ENCODE measurements around the gene ADAMTS10. TPM values are rescaled to one million over a fixed set of nuclear protein-coding genes. Genes with fewer than 3 reads are reported as not detected.
"Not testable (repeated sequence)": the region's sequence is repeated elsewhere in the genome, so short reads cannot be mapped to it uniquely, and the experiment has no call there.

ADAMTS10 gene
- total and polyA plus RNA-seq, 4 donors = 1.2 to 10.1 (median 3.6) TPM

DNA sequence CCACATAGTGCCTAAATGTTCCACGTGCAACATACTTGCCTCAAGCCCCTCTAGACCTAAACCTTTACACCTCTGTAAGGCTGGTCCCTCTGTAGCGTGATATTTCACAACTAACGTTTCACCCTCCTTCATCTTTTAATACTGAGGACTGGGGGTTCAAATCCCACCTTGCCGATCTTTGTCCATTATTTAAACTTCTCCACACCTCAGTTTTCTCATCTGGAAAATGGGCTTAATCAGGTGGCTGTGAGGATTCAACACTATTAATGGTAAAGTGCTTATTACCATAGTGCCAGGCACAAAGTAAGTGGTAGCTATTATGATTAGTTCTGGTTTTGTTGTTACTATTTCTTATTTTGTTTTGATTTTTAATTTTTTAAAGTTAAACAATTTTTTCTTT, 7.5 kb upstream of the ADAMTS10 start:
- Histone ChIP-seq H3K4me1 (ENCODE audit: control insufficient read depth in 4 of 4, insufficient read depth in 4 of 4, low read length in 3 of 4) (peaks cover 0 to 7% (median 2%) of the 10 kb centered on the region in 4 donors), H3K27ac (ENCODE audit: low read depth in 1 of 2, low read length in 2 of 2) (no peak overlapping the region), H3K27me3 (ENCODE audit: control insufficient read depth in 4 of 4, insufficient read depth in 4 of 4, low read length in 3 of 4) (no peaks in the 10 kb centered on the region), H3K9ac (ENCODE audit: low read depth in 1 of 2, low read length in 2 of 2) (no peak overlapping the region), H3K4me3 (ENCODE audit: low read depth in 1 of 3, low read length in 3 of 3) (no peak overlapping the region), H3K36me3 (ENCODE audit: control insufficient read depth in 4 of 4, insufficient read depth in 3 of 4, low read depth in 1 of 4, low read length in 3 of 4) (no peaks in the 10 kb centered on the region), H3K9me3 (ENCODE audit: control insufficient read depth in 4 of 4, low read length in 3 of 4) (no peaks in the 10 kb centered on the region)
- WGBS = 88% methylated on average over 4 of the region's 4 CpGs
- DNase-seq (ENCODE audit: low spot score) = no peak
- TF ChIP-seq HNF4A (conservative IDR thresholded peaks at IDR 0.05) = no peak
- no peak for TF ChIP-seq YY1 (IDR thresholded peaks at IDR 0.05)
- TF ChIP-seq MAX (IDR thresholded peaks at IDR 0.05) = no peak
- no peak for TF ChIP-seq FOXA2 (IDR thresholded peaks at IDR 0.05)
- no peak for TF ChIP-seq GABPA (IDR thresholded peaks at IDR 0.05 in 1 of 2, conservative IDR thresholded peaks at IDR 0.05 in 1 of 2)
- no peak for TF ChIP-seq FOXA1 (IDR thresholded peaks at IDR 0.05)
- no peak for TF ChIP-seq TAF1 (conservative IDR thresholded peaks at IDR 0.05)
- TF ChIP-seq HNF4G (IDR thresholded peaks at IDR 0.05) = no peak
- TF ChIP-seq, protein P1, sequence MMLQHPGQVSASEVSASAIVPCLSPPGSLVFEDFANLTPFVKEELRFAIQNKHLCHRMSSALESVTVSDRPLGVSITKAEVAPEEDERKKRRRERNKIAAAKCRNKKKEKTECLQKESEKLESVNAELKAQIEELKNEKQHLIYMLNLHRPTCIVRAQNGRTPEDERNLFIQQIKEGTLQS (IDR thresholded peaks at IDR 0.05) = no peak
- no peak for TF ChIP-seq EGR1 (IDR thresholded peaks at IDR 0.05; ENCODE audit: low read depth in 2 of 2)
- TF ChIP-seq SP1 (IDR thresholded peaks at IDR 0.05) = no peak
- no peak for TF ChIP-seq JUND (IDR thresholded peaks at IDR 0.05)
- TF ChIP-seq RXRA (IDR thresholded peaks at IDR 0.05) = no peak
- TF ChIP-seq RAD21 (IDR thresholded peaks at IDR 0.05) = no peak

GRCh38 chr19:8617325-8617724, 6.8 kb upstream of the ADAMTS10 start:
- not testable (repeated sequence) for H3K36me3 ChIP-seq (ENCODE audit: control insufficient read depth in 4 of 4, insufficient read depth in 3 of 4, low read depth in 1 of 4, low read length in 3 of 4); H3K4me1 ChIP-seq (ENCODE audit: control insufficient read depth in 4 of 4, insufficient read depth in 4 of 4, low read length in 3 of 4); H3K9me3 ChIP-seq (ENCODE audit: control insufficient read depth in 4 of 4, low read length in 3 of 4); H3K4me3 ChIP-seq (ENCODE audit: low read depth in 1 of 3, low read length in 3 of 3); H3K27me3 ChIP-seq (ENCODE audit: control insufficient read depth in 4 of 4, insufficient read depth in 4 of 4, low read length in 3 of 4); DNase-seq (ENCODE audit: low spot score); H3K27ac ChIP-seq (ENCODE audit: low read depth in 1 of 2, low read length in 2 of 2); H3K9ac ChIP-seq (ENCODE audit: low read depth in 1 of 2, low read length in 2 of 2)
- 81% methylated on average over 15 of the region's 15 CpGs for WGBS

DNA sequence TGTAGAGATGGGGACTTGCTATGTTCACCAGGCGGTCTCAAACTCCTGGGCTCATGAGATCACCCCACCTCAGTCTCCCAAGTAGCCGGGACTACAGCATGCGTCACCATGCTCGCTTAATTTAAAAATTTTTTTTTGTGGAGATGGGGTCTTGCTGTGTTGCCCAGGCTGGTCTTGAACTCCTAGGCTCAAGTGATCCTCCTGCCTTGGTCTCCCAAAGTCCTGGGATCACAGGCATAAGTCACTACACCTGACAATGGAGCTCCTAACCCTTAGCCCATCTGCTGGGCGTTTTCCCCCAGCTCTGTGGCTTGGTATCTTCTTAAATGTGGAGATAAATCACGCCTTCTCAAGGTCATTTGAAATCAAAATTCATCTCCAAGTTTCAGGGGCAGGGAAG, 6.3 kb upstream of the ADAMTS10 start:
- 90% methylated on average over 6 of the region's 6 CpGs for WGBS
- no peak for DNase-seq (ENCODE audit: low spot score)
- Histone ChIP-seq H3K27ac (ENCODE audit: low read depth in 1 of 2, low read length in 2 of 2) (no peak overlapping the region), H3K4me3 (ENCODE audit: low read depth in 1 of 3, low read length in 3 of 3) (no peak overlapping the region), H3K9me3 (ENCODE audit: control insufficient read depth in 4 of 4, low read length in 3 of 4) (no peaks in the 10 kb centered on the region), H3K36me3 (ENCODE audit: control insufficient read depth in 4 of 4, insufficient read depth in 3 of 4, low read depth in 1 of 4, low read length in 3 of 4) (no peaks in the 10 kb centered on the region), H3K27me3 (ENCODE audit: control insufficient read depth in 4 of 4, insufficient read depth in 4 of 4, low read length in 3 of 4) (no peaks in the 10 kb centered on the region), H3K4me1 (ENCODE audit: control insufficient read depth in 4 of 4, insufficient read depth in 4 of 4, low read length in 3 of 4) (peaks cover 0 to 7% (median 2%) of the 10 kb centered on the region in 4 donors), H3K9ac (ENCODE audit: low read depth in 1 of 2, low read length in 2 of 2) (no peak overlapping the region)
- TF ChIP-seq, protein P1 (IDR thresholded peaks at IDR 0.05) = no peak
- TF ChIP-seq YY1 (IDR thresholded peaks at IDR 0.05) = no peak
- TF ChIP-seq HNF4G (IDR thresholded peaks at IDR 0.05) = no peak
- TF ChIP-seq, protein P2, sequence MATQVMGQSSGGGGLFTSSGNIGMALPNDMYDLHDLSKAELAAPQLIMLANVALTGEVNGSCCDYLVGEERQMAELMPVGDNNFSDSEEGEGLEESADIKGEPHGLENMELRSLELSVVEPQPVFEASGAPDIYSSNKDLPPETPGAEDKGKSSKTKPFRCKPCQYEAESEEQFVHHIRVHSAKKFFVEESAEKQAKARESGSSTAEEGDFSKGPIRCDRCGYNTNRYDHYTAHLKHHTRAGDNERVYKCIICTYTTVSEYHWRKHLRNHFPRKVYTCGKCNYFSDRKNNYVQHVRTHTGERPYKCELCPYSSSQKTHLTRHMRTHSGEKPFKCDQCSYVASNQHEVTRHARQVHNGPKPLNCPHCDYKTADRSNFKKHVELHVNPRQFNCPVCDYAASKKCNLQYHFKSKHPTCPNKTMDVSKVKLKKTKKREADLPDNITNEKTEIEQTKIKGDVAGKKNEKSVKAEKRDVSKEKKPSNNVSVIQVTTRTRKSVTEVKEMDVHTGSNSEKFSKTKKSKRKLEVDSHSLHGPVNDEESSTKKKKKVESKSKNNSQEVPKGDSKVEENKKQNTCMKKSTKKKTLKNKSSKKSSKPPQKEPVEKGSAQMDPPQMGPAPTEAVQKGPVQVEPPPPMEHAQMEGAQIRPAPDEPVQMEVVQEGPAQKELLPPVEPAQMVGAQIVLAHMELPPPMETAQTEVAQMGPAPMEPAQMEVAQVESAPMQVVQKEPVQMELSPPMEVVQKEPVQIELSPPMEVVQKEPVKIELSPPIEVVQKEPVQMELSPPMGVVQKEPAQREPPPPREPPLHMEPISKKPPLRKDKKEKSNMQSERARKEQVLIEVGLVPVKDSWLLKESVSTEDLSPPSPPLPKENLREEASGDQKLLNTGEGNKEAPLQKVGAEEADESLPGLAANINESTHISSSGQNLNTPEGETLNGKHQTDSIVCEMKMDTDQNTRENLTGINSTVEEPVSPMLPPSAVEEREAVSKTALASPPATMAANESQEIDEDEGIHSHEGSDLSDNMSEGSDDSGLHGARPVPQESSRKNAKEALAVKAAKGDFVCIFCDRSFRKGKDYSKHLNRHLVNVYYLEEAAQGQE (IDR thresholded peaks at IDR 0.05) = no peak
- TF ChIP-seq TAF1 (conservative IDR thresholded peaks at IDR 0.05) = no peak
- TF ChIP-seq JUND (IDR thresholded peaks at IDR 0.05) = no peak
- TF ChIP-seq FOXA1 (IDR thresholded peaks at IDR 0.05) = no peak
- TF ChIP-seq, protein P3, sequence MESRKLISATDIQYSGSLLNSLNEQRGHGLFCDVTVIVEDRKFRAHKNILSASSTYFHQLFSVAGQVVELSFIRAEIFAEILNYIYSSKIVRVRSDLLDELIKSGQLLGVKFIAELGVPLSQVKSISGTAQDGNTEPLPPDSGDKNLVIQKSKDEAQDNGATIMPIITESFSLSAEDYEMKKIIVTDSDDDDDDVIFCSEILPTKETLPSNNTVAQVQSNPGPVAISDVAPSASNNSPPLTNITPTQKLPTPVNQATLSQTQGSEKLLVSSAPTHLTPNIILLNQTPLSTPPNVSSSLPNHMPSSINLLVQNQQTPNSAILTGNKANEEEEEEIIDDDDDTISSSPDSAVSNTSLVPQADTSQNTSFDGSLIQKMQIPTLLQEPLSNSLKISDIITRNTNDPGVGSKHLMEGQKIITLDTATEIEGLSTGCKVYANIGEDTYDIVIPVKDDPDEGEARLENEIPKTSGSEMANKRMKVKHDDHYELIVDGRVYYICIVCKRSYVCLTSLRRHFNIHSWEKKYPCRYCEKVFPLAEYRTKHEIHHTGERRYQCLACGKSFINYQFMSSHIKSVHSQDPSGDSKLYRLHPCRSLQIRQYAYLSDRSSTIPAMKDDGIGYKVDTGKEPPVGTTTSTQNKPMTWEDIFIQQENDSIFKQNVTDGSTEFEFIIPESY (IDR thresholded peaks at IDR 0.05) = no peak
- TF ChIP-seq RAD21 (IDR thresholded peaks at IDR 0.05) = no peak
- TF ChIP-seq SP1 (IDR thresholded peaks at IDR 0.05) = no peak
- no peak for TF ChIP-seq FOXA2 (IDR thresholded peaks at IDR 0.05)
- TF ChIP-seq NR2F2 (IDR thresholded peaks at IDR 0.05) = no peak
- TF ChIP-seq HNF4A (conservative IDR thresholded peaks at IDR 0.05) = no peak

Measured in liver (tissue), 9 donors.